GM23248 (cell line): ENCODE measurements around the gene CDH11.

Experiments
- EZH2 ChIP-seq: fragments of 200-600 bp; sonication (generic); IDR thresholded peaks from 2 replicates; pipeline ENCODE4 v1.6.1; 2018; ENCODE audit warnings: antibody characterized with exemption, mild to moderate bottlenecking; ENCODE audit not compliant: insufficient read depth, poor library complexity, severe bottlenecking
- EZH2phosphoT487 ChIP-seq: fragments of 200-600 bp; sonication (generic); IDR thresholded peaks from 2 replicates; pipeline ENCODE4 v1.6.1; 2018; ENCODE audit warnings: antibody characterized with exemption, moderate library complexity, mild to moderate bottlenecking, low read depth; ENCODE audit not compliant: insufficient read depth

- TF ChIP-seq EZH2phosphoT487, result no peak
- TF ChIP-seq EZH2, result no peak
Measured at GRCh38 chr16:64997751-64998150, 124.1 kb downstream of the CDH11 start.
